ENCODE data around the gene DNMT3A. TPM values are rescaled to one million over a fixed set of nuclear protein-coding genes. Genes with fewer than 3 reads are reported as not detected.

Gene DNMT3A
- total RNA-seq, 1 experiment from 2014 or later, result 63.1 TPM

GRCh38 chr2:25197336-25198208, 144.2 kb downstream of the DNMT3A start:
- no peak overlapping the region for H3K4me3 ChIP-seq (ENCODE audit: insufficient read depth, low read depth, low read length)
- no peak for DNase-seq
- no peaks in the 10 kb centered on the region for H3K27me3 ChIP-seq (ENCODE audit: control insufficient read depth, insufficient read depth, low read length)
- H3K36me3 ChIP-seq (replicated peaks; ENCODE audit: control insufficient read depth, insufficient read depth, low read length), result no peaks in the 10 kb centered on the region

GRCh38 chr2:25194576-25195122, 147.1 kb downstream of the DNMT3A start:
- DNase-seq, result no peak
- Histone ChIP-seq H3K36me3 (replicated peaks; ENCODE audit: control insufficient read depth, insufficient read depth, low read length) (no peaks in the 10 kb centered on the region), H3K4me3 (ENCODE audit: insufficient read depth, low read depth, low read length) (no peak overlapping the region), H3K27me3 (ENCODE audit: control insufficient read depth, insufficient read depth, low read length) (no peaks in the 10 kb centered on the region)

DNA sequence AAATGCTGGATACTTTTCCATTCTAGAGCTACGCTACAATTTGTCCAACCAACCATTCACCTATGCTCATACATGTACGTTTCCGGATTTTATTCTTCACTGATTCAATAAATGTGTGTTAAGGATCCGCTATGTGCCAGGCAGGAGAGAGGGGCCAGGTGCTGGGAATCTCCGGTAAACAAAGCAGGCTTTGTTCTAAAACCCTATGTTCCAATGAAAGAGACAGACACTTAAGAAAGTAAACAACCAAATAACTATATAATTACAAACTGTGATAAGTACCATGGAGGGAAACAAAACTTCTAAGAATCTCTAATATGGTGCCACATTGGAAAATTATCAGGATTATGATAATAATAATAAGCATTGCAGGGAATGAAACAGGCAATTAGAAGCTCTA, 151.2 kb downstream of the DNMT3A start:
- DNase-seq, result no peak
- H3K27me3 ChIP-seq (ENCODE audit: control insufficient read depth, insufficient read depth, low read length), result no peaks in the 10 kb centered on the region
- no peak overlapping the region for H3K4me3 ChIP-seq (ENCODE audit: insufficient read depth, low read depth, low read length)
- H3K36me3 ChIP-seq (replicated peaks; ENCODE audit: control insufficient read depth, insufficient read depth, low read length), result no peaks in the 10 kb centered on the region

- H3K4me3 ChIP-seq (ENCODE audit: insufficient read depth, low read depth, low read length), result no peak overlapping the region
- no peaks in the 10 kb centered on the region for H3K27me3 ChIP-seq (ENCODE audit: control insufficient read depth, insufficient read depth, low read length)
- DNase-seq, result no peak
- no peaks in the 10 kb centered on the region for H3K36me3 ChIP-seq (replicated peaks; ENCODE audit: control insufficient read depth, insufficient read depth, low read length)
These were observed 153.3 kb downstream of the DNMT3A start for GRCh38 chr2:25188405-25188804.

GRCh38 chr2:25187729-25188350, 153.9 kb downstream of the DNMT3A start:
- no peak for DNase-seq
- no peaks in the 10 kb centered on the region for H3K36me3 ChIP-seq (replicated peaks; ENCODE audit: control insufficient read depth, insufficient read depth, low read length)
- H3K4me3 ChIP-seq (ENCODE audit: insufficient read depth, low read depth, low read length), result no peak overlapping the region
- H3K27me3 ChIP-seq (ENCODE audit: control insufficient read depth, insufficient read depth, low read length), result no peaks in the 10 kb centered on the region

- Histone ChIP-seq H3K4me3 (ENCODE audit: insufficient read depth, low read depth, low read length) (no peak overlapping the region), H3K36me3 (replicated peaks; ENCODE audit: control insufficient read depth, insufficient read depth, low read length) (no peaks in the 10 kb centered on the region), H3K27me3 (ENCODE audit: control insufficient read depth, insufficient read depth, low read length) (no peaks in the 10 kb centered on the region)
- DNase-seq, result no peak
These were observed 157.5 kb downstream of the DNMT3A start for GRCh38 chr2:25184254-25184653.

DNA sequence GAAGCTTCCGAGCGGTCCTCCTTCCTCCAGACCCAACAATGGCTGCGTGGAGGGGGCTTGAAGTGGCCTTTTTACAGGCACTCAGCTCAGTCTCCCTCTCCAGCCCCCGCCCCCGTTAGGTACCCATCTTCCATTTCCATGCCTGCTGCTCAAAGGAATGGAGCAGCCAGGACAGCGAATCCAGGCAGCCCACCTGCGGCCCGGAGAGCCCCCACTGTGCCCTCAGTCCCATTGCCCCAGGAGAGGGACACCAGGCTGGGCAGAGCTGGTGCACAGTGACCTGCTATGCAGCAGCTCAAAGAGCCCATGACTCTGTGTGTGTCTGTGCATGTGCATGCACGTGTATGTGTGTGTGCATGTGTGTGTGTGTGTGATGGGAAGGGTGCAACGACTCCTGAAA, 162.7 kb downstream of the DNMT3A start:
- H3K27me3 ChIP-seq (ENCODE audit: control insufficient read depth, insufficient read depth, low read length), result no peaks in the 10 kb centered on the region; the same call in 1 of the 2 replicates
- DNase-seq, result peak; percentile 39
- H3K4me3 ChIP-seq (ENCODE audit: insufficient read depth, low read depth, low read length), result no peak overlapping the region
- H3K36me3 ChIP-seq (replicated peaks; ENCODE audit: control insufficient read depth, insufficient read depth, low read length), result no peaks in the 10 kb centered on the region

Other genes starting within 250 kb of the DNMT3A start
- gene POMC, start 173.3 kb downstream of the DNMT3A start, total RNA-seq (2014; rRNA removed; shearing (Covaris generic)), result 4.4 and 6.4 TPM in 2 replicates

All from H7 (cell line).